GM10266 (cell line): ENCODE measurements around the gene PSAP.
"Not testable (repeated sequence)": the region's sequence is repeated elsewhere in the genome, so short reads cannot be mapped to it uniquely, and the experiment has no call there.

Experiments
- DNase-seq: peaks from one replicate; pipeline ENCODE4 v3.0.0; 2012; ENCODE audit errors: extremely low spot score
- TF ChIP-seq, protein P1 (sequence below): IDR thresholded peaks from 2 replicates; pipeline ENCODE4 v1.5.1; 2012; ENCODE audit warnings: mild to moderate bottlenecking, low read depth; ENCODE audit not compliant: control insufficient read depth, insufficient read depth; ENCODE audit errors: missing control alignments

PSAP gene

DNA sequence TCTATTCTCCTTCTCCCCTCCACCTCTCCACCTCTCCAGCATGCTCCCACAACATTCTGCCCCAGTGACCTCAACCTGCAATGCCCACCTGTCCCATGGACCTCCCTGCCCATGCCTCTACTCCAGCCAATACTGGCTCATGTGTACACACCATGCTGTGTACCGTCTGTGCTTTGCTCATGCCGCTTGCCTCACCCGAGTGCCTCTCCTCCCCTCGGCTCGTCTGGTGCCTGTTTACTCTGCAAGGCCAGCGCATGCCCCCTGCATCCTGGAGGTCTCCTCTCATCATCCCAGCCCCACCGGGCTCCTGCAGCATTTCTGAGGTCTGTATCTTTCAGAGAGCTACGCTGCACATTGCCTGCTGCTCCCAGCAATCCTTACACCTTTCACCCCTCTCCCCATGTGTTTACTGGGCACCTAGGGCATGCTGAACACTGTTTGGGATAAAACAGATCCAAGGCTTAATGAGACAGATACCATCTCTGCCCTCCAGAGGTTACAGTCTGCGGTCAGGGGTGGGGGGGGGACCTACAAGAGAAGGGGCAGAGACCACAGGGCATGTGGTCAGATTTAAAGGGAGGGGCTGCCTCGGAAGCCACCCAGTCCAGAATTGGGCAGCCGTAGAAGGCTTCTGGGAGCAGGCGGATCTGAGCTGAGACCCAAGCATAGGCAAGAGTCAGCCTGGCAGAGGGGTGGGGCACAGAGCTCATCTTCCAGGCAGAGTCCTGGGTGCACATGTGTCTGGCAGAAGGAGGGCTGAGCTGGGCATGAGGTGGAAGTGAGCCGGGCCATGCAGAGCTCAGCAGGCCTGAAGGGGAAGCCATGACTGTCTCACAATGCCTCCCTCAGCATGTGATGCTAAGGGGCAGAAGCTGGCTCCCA lies 29.6 kb upstream of the PSAP start:
- no peak for DNase-seq
- TF ChIP-seq, protein P1, sequence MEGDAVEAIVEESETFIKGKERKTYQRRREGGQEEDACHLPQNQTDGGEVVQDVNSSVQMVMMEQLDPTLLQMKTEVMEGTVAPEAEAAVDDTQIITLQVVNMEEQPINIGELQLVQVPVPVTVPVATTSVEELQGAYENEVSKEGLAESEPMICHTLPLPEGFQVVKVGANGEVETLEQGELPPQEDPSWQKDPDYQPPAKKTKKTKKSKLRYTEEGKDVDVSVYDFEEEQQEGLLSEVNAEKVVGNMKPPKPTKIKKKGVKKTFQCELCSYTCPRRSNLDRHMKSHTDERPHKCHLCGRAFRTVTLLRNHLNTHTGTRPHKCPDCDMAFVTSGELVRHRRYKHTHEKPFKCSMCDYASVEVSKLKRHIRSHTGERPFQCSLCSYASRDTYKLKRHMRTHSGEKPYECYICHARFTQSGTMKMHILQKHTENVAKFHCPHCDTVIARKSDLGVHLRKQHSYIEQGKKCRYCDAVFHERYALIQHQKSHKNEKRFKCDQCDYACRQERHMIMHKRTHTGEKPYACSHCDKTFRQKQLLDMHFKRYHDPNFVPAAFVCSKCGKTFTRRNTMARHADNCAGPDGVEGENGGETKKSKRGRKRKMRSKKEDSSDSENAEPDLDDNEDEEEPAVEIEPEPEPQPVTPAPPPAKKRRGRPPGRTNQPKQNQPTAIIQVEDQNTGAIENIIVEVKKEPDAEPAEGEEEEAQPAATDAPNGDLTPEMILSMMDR, result no peak

DNA sequence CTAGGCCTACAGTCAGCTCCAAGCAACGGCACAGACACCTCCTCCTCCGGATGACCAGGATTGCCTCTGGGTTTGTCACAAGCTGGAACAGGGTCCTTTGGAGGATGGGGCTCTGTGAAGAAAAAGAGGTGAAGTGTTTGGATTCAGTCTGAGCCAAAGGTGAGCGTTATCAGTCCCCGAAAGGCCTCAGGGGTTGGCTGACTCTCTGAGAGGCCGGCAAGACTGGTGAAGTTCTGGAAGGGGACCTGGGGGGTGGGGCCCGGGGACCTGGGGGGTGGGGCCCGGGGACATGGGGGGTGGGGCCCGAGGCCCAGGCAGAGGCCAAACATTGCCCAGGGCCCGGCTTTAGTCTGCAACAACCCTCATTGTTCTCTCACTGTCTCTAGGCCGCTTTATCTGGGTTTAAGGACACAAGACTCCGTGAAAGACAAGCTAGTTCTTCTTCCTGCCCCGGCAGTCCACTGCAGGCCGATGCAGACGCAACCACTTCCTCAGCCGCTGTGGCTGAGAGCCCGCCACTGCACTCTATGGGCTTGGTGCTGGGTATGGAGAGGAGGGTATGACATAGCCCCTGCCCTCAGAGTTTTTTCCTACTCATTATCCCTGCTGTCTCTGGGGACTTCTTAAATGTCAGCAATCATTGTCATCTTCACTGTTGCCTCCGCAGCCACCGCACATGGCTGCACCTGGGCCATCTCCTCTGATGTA lies 27.4 kb upstream of the PSAP start:
- DNase-seq, result no peak
- TF ChIP-seq, protein P1, result no peak

DNA sequence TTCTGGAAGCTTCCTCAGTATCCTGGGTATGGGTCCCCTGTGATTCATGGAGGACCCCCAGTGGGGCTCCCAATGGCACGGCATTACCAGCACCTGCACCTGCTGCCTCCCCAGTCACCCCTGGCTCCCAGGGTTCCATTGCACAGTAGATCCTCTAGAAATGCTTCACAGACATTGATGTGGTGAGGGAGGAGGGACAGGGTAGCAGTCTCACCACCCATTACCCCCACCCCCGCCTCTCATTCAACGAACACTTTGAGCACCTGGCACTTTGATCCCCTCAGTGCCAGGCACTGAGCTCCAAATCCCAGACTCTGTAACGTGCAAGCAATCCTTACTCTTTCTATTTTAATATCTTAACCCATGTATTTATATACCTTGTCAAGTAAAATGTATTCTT lies 26.8 kb upstream of the PSAP start:
- TF ChIP-seq, protein P1, result no peak
- DNase-seq, result no peak

DNA sequence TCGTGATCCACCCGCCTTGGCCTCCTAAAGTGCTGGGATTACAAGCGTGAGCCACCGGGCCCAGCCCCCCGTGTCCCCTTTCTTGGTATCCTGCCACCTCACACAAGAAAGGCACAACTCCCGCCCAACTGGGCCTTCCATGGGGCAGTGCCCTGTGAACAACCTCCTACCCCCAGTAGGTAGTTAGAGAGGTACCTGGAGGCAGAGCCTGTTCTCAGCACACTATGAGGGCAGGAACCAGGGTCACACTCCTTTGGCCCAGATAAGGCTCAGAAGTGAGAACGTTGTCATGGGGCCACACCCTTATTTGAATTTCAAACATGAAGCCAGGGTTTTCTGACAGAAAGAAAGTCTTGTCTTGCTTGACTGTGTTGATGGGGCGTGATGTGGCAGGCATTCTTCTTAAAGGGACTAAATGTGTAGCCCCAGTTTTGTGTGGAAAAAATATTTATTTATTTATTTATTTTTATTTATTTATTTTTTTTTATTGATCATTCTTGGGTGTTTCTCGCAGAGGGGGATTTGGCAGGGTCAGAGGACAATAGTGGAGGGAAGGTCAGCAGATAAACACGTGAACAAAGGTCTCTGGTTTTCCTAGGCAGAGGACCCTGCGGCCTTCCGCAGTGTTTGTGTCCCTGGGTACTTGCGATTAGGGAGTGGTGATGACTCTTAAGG lies 23.8 kb upstream of the PSAP start:
- DNase-seq, result not testable (repeated sequence)

DNA sequence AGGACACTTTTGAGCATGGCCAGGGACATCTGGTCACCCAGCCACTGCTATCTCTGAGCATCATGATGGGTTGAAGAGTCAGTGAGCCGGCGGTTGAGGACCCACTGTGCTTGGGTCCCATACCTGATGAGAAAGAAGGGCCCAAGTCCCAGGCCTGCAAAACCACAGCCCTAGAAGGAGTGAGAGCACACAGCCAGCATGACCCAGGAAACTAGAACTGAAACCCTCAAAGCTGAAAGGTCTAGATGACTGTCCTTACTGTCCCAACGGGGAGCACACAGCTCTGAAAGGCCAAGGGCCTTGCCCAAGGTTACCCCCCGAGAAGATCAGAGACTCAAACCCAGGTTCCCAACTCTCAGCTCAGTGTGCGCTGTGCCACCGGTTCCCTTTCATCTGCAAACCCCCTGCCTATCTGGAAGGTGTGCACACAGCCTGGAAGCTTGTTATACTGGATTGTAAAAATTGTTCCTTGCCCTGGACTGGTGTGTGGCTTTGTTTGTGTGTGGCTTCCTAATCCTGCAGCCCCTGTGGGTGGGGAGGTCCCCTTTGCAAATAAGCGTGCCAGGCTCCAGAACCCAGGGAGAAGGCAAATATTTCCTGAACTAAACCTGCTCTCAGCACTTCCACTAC lies 22.6 kb upstream of the PSAP start:
- DNase-seq, result peak; percentile 89
- TF ChIP-seq, protein P1, result no peak

DNA sequence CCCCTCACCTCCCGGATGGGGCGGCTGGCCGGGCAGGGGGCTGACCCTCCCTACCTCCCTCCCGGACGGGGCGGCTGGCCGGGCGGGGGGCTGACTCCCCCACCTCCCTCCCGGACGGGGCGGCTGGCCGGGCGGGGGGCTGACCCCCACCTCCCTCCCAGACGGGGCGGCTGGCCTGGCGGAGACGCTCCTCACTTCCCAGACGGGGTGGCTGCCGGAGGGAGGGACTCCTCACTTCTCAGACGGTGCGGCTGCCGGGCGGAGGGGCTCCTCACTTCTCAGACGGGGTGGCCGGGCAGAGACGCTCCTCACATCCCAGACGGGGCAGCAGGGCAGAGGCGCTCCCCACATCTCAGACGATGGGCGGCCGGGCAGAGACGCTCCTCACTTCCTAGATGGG lies 18.6 kb upstream of the PSAP start:
- DNase-seq, result not testable (repeated sequence)

DNA sequence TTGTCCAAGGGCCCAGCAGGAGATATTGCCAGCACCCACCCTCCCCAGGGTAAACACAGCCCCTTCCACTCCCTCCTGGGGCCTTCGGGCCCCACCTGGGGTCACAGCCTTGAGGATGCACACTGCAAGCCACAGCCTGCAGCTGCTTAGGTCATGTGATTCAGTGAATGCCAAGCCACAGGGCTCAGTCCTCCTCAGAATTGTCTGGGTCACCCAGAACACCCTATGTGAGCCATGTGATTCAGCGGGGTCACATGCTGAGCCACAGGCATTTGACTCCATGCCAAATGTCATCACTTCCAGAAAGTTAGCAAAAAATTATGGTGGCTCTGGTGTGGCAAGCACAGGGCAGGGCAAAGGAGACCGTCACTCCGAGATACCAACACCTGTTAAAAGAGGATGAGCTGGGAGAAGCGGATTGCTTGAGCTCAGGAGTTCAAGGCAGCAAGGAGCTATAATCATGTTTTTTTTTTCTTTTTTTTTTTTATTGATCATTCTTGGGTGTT lies 17.2 kb upstream of the PSAP start:
- TF ChIP-seq, protein P1, result no peak
- peak; percentile 44 for DNase-seq

DNA sequence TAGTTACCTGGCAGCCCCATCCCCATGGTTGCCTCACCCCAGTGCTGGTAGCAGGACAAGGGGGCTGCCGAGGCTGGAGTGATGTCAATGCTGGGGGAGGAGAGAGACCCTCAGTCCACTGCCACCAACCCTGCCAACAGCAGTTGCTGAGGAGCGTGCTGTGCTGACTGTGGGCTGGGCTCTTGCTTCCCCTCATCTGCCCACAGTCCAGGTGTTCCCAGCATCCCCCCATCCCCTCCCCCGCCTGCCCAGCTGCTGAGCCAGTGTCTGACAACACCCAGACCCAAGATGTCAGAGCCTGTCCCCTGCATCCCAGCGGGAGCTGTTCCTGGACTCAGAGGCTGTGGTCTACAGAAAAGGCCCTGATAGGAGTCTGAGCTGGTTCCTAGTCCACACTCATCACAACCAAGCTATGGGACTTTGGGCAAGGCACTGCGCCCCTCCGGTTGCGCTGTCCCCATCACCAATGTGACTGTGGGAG lies 14.6 kb upstream of the PSAP start:
- no peak for DNase-seq
- TF ChIP-seq, protein P1, result no peak
